ENCODE measurements around the gene PODXL2.

The PODXL2 gene

DNA sequence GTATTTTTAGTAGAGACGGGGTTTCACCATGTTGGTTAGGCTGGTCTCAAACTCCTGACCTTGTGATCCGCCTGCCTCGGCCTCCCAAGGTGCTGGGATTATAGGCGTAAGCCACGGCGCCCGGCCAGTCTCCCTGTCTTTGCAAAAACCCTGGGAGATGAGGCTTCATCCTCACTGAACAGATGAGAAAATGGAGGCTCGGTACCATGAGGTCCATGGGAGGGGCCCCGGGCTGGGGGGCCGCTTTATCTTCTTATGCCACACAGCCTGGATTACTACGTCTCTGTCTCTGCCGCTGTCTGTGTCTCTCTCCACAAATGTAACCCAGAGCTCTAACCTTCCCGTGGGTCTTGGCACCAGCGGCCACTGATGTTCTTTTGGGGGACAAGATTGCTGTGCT is 82.9 kb downstream of the PODXL2 start:
- DNase-seq = no peak

DNA sequence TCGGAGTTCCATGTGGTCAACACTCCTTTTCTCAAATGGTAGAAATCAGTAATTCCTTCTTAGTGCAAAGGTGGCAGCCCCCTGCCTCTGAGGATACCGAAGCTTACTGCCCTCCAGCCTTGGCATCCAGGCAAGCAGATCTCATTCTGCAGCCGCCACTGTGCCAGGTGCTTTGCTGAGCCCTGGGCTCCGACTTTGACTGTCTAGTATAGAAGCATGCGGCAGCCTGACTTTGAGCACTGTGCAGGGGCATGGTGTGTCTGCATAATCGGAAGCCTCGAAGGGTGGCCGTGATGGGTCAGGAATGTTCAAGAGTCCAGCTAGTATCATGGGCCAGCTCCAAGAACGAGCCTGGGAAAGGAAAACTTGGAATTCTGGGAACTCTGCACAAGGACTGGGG is 83.5 kb downstream of the PODXL2 start:
- DNase-seq = no peak

DNA sequence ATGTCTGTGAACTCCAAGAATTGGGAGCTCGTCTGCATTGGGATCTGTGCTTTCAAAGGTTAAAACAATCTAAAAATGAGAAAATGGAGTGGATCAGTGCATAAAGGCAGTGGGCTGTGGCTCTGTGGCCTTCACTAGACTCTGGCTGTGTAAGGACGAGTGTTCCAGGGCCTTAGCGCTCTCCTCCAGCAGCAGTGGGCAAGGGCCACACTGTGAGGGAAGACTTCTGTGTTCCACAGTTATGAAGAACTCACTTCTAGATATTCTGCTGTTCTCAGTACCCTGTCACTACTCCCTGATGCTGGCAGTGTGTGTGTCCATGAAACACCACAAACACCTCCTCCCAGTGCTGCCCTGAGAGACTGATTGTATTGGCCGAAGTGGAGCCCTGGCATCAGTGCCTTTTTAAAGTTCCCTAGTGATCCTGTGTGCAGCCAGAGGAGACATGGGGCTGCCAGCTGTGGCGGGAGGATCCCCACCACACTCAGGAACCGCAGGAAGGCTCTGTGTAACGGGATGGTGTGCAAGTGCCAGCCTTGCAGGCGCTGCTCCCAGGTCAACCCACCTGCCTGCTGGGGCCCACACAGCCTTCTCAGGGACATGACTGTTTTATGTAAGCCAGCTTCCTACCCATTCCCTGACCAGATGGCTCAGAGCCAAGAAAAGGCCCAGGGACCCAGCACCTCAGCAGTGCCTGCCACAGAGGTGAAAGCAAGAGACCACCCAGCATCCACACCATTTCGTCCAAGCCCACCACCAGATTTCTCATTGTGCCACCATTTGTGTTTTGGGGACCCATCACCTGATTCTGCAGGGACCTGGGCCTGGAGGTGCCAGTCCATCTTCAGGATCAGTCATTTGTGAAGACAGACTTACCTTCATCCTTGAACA is 84.1 kb downstream of the PODXL2 start:
- DNase-seq = no peak

GRCh38 chr3:127714125-127714571 is 85.2 kb downstream of the PODXL2 start:
- DNase-seq = no peak

GRCh38 chr3:127714866-127715265 is 85.9 kb downstream of the PODXL2 start:
- no peak for DNase-seq

DNA sequence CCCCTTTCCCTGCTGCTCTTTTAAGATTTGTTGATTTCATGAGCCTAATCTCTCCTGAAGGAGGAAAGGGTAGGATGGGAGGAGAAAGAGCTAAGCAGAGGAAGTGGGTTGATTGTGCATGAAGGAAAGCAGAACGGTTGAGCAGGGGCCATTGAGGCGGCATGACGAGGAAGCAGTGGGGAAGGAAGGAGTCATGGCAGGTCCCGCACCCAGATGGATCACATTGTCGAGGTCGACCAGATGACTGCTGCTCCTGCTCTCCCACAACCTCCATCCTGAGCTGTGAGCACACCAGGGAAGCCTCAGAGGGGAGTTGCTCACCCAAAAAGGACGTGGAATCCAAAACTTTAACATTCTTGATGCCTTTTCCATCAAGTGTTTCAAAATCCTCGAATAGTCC is 86.5 kb downstream of the PODXL2 start:
- DNase-seq = no peak

DNA sequence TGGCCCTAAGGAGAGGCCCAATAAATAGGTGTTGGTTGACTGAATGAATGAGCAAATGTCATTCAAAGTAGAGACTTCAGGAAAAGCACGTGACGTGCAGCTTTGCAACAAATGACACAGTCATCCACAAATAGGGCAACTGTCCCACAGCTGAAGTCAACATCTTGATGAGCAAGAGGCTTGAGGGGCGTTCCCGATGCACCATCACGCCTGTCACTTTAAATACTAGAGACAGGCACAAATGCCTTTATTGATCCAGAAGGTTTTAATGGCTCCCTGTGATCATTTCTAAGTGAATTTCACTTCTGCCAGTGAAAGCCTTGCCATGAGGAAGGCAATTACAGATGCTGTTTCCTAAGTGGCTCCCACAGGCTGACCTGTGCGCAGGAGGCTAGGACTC is 87.4 kb downstream of the PODXL2 start:
- DNase-seq = no peak

DNA sequence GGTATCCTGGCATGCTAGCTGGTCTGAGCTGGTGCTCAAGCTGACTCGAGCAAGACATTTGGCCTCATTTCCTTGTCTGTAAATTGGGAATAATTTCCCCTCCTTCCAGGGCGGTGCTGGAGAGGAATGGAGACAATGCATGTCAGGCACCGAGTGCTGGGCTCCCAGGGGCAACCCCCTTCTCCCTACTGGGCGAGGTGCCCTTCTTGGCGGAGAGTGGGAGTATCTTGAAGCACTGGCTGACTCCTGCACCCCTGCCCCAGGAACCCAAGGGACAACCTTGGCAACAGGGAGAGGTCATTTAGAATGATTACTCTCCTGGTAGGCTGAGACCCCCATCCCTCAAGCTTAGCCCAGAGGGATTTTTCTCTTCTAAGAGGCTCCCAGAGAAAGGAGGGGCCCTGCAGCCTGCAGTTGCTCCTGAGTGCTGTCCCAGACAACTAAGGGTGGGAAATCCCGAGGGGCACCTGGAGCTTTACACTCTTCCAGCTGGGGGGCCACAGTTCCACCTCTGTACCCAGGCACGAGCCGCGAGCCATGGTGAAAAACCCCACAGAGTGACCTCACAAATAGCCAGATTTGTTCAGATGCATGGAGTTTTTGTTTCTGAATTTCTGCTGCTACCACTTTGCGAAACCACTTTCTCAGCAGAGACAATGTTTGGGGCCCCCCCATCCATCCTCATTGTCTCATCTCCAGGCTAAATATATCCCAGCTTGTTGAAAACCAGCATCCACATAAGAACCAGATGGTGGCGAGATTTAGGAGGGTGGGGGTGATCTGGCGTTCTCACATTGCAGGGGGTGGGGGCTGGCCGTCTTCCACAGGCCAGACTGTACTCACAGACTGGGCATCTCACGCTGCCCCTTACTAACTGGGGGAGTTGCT is 88.6 kb downstream of the PODXL2 start:
- DNase-seq = no peak

DNA sequence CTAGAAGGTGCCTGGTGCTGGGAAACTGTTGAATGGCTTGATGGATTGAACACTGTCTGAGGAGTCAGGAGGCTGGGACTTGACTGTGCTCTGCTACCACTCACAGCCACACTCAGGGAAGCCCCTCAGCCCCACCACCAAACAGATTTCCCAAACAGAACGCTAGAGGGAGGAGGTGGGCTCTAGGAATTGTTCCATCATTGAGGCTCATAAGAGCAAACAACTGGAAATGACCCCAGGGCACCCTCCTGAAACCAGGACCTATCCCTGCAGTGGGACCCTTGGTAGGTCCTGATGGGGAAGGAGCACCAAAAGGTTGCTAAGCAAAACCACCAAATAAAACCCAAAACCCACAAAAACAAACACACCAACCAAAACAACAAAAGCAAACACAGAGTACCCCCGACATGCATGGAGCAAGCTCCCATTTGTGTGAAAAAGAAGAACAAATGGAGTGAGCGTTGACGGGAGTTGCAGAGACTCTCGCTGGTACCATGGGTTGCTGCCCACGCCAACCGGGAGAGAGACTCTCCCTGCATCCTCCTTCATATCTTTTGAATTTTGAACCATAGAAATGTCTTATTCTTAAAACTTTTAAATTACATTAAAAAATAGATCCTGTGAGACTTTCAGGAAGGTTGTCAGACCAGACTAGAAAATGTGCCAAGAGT is 89.4 kb downstream of the PODXL2 start:
- DNase-seq = no peak

GRCh38 chr3:127718916-127719290 is 89.9 kb downstream of the PODXL2 start:
- DNase-seq = no peak

DNA sequence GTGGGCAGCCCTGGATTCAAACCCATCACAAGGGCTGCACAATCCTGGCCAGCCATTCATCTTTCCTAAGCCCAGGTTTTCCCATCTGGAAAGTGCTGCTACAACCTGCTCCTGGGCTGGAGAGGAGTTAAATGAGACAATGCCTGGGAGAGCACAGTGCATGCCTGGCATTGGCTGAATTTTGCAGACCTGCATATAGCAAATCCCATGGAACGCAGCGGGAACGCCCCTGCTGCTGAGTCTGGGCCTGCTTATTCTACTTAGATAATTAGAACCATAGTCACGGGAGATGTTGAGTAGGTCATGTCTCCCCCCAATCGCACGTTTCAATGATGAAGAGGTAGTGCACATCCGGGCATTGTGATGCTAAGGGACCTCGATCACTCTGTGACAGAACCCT is 90.4 kb downstream of the PODXL2 start:
- DNase-seq = no peak

- DNase-seq = no peak
These were observed 91.3 kb downstream of the PODXL2 start for GRCh38 chr3:127720161-127720823.

DNA sequence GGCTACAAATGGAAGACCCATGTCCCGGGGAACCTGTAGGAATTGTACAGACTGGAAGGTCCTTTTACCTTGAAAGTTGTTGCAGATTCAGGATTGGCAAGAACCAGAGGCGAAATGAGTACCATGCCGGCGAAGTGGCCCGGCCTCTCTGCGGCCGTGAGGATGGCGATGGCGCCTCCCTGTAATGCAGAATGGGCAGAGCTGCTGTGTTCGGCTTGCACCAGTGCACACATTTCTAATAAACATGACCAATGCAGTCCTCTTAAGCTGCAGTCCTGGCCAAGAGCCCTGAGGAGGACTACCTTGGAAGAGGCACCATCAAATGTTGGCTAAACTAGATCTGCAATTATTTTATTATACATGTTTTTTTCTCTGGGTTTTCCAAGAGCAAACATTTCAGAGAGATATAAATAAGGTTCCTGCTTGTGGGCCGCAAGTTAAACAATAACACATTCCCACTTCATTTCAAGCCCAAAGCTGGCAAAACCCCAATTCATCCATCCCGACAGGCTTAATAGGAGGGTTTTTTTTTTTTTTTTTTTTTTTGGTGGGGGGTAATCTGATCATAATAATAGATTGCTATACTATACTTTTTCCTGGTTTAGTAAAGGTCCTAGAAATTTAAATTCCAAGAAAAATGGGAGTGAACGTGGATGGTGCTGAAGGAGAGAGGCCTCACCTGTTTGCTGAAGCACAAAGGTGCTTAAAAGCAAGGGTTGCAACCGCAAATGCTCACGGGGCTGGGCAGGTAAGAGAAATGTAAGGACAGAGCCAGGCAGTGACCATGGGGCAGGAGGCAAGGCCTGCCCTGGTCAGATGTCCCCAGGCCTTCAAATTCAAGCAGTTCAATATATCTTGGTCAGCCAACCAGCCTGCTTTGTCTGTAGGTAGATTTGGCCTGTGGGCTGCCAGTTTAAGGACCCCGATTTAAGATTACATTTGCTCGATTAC is 92.3 kb downstream of the PODXL2 start:
- DNase-seq = no peak

DNA sequence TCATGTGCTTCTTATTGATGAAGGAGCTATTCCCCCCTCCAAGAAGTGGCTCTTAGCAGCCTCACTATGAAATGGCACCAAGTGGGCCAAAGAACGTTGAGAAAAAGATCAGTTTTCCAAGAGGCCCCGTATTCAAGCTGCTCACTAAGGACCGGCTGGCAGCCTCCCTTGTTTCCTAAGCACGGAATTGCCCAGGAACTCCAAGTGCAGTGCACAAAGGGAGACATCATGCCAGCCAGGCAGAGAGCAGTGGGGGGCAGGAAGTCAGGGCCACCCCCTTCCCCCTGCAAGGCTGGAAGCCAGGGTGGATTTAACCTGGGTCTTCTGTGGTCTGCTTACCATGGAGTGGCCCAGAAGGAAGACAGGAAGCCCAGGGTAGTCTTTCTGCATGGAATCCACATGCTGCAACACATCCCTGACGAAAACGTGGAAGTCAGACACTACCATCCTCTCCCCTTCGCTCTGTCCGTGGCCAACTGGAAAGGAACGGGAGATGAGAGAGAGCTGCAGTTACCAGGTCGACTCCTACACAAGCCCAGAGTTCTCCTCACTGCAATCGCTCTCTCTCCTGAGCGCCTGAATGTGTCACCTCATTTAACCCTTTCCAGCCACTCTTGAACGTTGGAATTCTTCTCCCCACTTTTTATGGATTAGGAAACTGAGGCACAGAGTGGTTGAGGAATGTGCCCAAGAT is 93.3 kb downstream of the PODXL2 start:
- no peak for DNase-seq
